GM18502 (cell line): ENCODE data around the gene INSYN2A.

Source experiments
- ATAC-seq: cut with Tn5 transposase; IDR thresholded peaks from one replicate; pipeline ENCODE4 v1.9.1; 2021; ENCODE audit warnings: mild to moderate bottlenecking; ENCODE audit not compliant: unreplicated experiment, poor library complexity

INSYN2A gene

GRCh38 chr10:127197154-127197432, 702 bp upstream of the INSYN2A start:
- ATAC-seq: no peak

- ATAC-seq: no peak
These were observed 665 bp downstream of the INSYN2A start for GRCh38 chr10:127195571-127196281.

- no peak for ATAC-seq
These were observed 1.3 kb downstream of the INSYN2A start for GRCh38 chr10:127195041-127195506.

- no peak for ATAC-seq
These were observed 1.8 kb downstream of the INSYN2A start for GRCh38 chr10:127194599-127194998.

- no peak for ATAC-seq
These were observed 2.3 kb downstream of the INSYN2A start for GRCh38 chr10:127194111-127194510.

GRCh38 chr10:127193125-127193524, 3.3 kb downstream of the INSYN2A start:
- ATAC-seq: no peak

GRCh38 chr10:127190427-127190826, 6.0 kb downstream of the INSYN2A start:
- no peak for ATAC-seq

GRCh38 chr10:127189226-127189625, 7.2 kb downstream of the INSYN2A start:
- ATAC-seq: no peak

GRCh38 chr10:127186813-127187212, 9.6 kb downstream of the INSYN2A start:
- no peak for ATAC-seq

- ATAC-seq: no peak
These were observed 11.8 kb downstream of the INSYN2A start for GRCh38 chr10:127184582-127184981.

GRCh38 chr10:127182161-127182560, 14.2 kb downstream of the INSYN2A start:
- no peak for ATAC-seq

- ATAC-seq: no peak
These were observed 16.7 kb downstream of the INSYN2A start for GRCh38 chr10:127179612-127180250.

GRCh38 chr10:127176649-127177048, 19.7 kb downstream of the INSYN2A start:
- no peak for ATAC-seq

- ATAC-seq: no peak
These were observed 20.9 kb downstream of the INSYN2A start for GRCh38 chr10:127175357-127176110.

- ATAC-seq: no peak
These were observed 21.5 kb downstream of the INSYN2A start for GRCh38 chr10:127174866-127175265.

- no peak for ATAC-seq
These were observed 28.1 kb downstream of the INSYN2A start for GRCh38 chr10:127168261-127168660.

- no peak for ATAC-seq
These were observed 33.5 kb downstream of the INSYN2A start for GRCh38 chr10:127162841-127163240.

GRCh38 chr10:127161482-127161881, 34.9 kb downstream of the INSYN2A start:
- ATAC-seq: no peak

- no peak for ATAC-seq
These were observed 36.6 kb downstream of the INSYN2A start for GRCh38 chr10:127159648-127160245.

GRCh38 chr10:127158662-127159061, 37.7 kb downstream of the INSYN2A start:
- no peak for ATAC-seq
